ENCODE results near the gene NDRG4.
"Not testable (repeated sequence)": the region's sequence is repeated elsewhere in the genome, so short reads cannot be mapped to it uniquely, and the experiment has no call there.

Gene NDRG4

DNA sequence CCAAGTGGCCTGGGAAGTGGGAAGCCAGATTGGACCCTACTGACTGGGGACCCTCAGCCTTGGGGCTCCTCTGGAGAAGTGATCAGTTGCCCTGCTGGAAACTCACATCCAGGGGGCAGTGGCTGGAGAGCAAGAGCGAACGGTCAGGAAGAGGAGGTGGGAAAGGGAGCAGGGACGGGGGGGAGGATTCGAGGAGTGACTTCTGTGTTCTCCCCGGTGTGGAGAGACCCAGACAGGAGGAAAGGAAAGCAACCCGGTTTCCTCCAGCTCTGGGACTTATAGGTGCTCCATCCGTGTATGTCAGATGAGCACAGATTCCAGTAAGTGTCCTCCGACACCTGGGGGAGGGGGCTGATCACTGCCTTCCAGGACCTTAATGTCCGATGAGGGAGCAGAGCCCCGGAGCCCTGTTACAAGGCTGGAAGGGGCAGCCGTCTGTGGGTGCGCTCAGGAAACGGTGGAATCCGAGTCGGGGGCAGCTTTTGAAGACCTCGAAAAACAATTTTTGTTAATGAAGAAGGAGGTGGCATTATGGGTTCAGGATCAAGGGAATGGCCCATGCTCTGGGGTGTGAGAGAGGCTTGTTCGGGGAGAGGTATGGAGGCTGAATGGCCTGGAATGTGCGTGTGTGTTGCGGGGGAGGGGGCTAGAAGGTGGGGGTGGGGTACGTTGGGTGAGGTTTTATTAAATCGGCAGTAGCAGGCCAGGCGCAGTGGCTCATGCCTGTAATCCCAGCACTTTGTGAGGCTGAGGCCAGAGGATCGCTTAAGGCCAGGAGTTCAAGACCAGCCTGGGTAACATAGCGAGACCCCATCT, 34.8 kb upstream of the NDRG4 start:
- no peak for DNase-seq (ENCODE audit: low read depth in 3 of 3, low spot score in 1 of 3)

DNA sequence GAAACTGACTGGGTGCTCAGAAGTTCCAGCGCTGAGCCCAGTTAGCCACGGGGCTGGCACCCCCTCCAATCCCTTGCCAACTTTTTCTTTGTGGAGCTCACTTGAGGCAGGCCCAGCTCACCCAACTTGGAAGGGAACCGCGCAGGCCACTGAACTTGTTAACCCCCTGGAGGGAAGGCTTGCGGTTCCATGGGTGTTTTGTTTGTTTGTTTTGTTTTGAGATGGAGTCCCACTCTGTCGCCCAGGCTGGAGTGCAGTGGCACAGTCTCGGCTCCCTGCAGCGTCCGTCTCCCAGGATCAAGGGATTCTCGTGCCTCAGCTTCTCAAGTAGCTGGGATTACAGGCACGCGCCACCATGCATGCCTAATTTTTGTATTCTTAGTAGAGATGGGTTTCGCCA, 34.1 kb upstream of the NDRG4 start:
- no peak for DNase-seq (ENCODE audit: low read depth in 3 of 3, low spot score in 1 of 3)

DNA sequence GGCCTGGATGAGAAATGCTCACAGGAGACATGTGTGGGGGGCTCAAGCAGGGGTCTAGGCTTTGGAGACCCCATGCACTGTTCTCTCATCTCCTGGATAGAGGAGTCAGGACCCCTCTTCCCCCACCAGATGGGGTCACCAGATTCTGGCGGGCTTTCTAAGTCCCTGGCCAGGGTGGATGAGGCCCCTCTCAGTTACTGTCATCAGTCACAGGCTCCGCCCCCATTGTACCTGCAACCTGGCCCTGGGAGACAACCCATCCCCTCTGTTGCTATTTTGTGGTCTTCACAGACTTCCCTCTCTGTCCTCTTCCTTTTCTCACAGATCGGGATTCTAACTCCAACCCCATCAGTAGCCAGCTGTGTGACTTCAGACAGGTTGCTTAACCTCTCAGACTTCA, 33.5 kb upstream of the NDRG4 start:
- no peak for DNase-seq (ENCODE audit: low read depth in 3 of 3, low spot score in 1 of 3)

DNA sequence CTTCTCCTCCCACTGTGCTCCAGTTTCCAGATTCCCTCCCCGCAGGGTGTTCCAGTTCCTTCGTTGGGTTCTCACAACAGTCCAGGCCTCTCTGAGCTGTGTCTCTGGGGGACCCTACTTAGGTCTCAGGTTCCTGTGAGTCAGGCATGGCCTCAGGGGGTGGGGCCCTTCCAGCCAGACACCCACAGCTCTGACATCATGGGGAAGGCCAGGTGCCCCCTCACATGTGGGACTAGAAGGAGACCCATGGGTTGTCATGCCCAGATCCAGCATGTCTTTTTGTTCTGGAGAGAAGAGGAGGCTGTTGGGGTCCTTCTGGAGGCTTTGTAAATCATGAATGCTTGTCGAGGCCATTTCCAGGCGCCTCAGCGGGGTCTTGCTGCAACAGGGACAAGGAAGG, 32.0 kb upstream of the NDRG4 start:
- DNase-seq (ENCODE audit: low read depth in 3 of 3, low spot score in 1 of 3), result no peak

DNA sequence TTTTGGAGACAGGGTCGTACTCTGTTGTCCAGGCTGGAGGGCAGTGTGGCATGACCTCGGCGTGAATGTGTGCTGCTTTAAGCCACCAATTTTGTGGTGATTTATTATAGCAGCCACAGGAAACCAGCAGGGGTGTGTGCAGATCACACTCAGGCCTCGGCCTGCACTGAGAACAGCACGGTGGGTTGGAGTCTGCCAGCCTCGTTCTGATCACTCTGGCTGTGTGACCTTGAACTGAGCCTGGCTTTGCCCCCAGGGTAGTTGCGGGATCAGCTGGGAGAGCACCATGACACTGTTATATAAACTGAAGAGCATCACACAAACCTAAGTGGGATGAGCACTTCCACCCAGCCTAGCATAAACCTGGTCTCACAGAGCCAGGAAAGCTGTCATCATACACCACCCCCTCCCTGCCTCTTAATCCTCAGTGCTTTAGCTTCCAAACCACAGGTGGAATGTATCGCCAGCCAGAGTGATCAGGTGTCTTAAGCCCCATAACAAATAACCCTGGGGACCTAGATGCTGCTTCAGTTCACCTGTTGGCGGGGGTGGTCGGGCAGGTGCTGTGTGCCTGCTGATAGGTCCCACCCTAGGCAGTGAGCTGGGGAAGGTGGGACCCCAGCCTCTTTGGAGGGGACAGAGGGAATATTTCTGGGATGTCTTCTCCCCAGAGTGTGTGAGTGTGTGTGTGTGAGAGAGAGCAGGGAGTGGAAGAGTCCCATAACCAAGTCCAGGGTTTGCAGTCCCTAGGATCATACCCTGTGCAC, 28.6 kb upstream of the NDRG4 start:
- DNase-seq (ENCODE audit: low read depth in 3 of 3, low spot score in 1 of 3), result no peak

DNA sequence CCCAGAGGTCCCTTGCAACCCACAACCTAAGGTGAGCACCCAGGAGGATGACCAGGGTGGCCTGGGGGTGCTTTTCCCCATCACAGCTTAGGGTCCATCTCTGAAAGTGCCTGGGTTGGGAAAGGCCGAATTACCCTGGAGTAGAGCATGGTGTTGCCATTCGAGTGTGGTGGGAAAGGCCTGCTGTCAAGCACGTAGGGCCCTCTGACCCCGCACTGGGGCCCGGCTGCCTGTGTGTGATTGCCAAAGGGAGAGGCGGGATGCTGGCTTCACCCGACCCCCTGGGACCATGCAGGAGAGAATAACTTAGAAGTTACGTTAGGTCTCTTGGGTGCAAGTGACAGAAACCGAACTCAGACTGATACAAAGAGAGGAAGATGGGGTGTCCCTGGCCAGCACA, 27.7 kb upstream of the NDRG4 start:
- no peak for DNase-seq (ENCODE audit: low read depth in 3 of 3, low spot score in 1 of 3)

DNA sequence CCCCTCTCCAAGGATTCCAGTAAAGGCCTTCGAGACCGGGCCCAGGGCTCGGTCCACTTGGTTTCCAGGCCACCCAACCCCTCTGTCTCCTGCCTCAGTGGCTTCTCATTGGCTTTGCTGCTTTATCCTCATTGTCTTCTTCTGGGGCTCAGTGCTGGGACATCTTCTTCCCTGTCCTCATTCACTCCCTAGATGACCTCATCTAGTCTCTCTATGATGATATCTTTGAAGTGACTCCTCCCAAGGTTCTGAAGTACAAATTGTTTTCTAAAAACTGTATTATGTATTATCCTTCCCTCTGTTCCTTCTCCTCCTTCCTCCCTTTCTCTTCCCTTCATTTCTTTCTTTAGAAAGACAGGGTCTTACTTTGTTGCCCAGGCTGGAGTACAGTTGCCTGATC, 27.1 kb upstream of the NDRG4 start:
- no peak for DNase-seq (ENCODE audit: low read depth in 3 of 3, low spot score in 1 of 3)

DNA sequence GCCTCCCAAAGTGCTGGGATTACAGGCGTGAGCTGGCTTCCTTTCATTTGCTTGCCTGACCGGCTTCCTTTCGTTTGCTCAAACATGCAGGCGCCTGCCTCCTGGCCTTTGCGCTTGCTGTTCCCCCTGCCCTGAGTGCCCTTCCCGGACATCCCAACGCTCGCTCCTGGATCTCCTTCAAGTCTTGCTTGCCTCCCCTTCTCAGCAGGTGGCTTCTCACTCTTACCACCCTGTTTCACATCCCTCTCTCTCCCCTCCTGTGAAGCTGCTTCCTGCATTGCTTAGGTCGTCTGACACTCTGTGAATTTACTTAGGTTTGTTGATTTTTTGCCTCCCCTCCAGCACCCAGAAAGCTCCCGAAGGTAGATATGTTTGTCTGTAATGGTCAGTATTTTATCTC, 25.6 kb upstream of the NDRG4 start:
- no peak for DNase-seq (ENCODE audit: low read depth in 3 of 3, low spot score in 1 of 3)

DNA sequence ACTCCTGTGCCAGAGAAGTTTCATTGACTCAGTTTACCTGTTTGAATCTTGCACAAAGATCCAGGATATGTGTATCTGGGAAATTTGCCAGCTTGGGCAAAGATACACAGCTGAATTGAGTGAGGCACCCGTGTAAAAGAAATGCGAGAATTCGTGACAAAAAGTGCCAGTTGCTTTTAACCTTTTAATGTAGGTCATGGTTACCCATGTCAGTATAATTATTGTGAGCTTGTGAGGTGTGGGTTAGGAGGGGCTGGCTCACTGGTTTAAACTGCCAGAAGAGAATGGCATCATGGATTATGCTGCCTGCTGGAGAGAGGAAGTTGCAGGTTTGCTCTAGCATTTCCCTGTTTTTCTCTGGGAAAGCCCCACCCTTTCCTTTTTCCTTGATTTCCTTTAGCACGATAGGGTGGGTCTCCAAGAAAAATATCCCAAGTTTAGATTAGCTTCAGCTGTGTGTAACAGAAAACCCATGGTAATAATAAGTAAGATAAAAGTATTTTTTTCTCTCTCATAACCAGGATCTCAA, 24.8 kb upstream of the NDRG4 start:
- DNase-seq (ENCODE audit: low read depth in 3 of 3, low spot score in 1 of 3), result no peak

DNA sequence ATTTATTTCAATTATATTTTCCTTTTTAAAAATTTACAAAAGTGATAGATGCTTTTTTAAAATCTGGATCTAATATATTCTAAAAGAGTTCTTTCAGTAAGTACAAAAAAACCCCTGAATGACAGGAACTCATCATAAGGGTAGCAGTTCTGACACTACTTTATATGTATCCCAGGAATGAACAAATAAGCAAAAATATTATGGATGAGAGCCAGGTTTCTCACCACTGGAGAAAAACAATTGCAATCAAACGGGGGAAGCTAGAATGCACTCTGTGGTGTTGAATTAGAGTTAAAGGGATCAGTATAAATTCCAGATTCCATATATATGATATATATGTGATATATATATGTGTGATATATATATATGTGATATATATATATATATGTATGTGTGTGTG, 23.2 kb upstream of the NDRG4 start:
- no peak for DNase-seq (ENCODE audit: low read depth in 3 of 3, low spot score in 1 of 3)

DNA sequence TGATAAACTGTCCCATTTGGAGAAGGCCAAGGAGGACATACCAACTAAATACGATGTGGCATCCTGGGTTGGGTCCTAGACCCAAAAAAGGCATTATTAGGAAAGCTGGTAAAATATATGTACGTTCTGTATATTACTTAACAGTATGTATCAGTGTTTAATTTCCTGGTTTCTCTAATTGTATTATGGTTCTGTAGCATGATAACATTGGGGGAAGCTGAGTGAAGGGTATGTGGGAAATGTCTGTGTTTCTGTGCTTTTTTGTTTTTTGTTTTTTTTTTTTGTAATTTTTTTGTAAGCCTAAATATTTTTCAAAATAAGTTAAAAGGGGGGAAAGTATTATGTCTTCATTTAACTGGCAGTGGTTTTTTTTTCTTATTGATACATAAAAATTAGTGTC, 21.5 kb upstream of the NDRG4 start:
- no peak for DNase-seq (ENCODE audit: low read depth in 3 of 3, low spot score in 1 of 3)

DNA sequence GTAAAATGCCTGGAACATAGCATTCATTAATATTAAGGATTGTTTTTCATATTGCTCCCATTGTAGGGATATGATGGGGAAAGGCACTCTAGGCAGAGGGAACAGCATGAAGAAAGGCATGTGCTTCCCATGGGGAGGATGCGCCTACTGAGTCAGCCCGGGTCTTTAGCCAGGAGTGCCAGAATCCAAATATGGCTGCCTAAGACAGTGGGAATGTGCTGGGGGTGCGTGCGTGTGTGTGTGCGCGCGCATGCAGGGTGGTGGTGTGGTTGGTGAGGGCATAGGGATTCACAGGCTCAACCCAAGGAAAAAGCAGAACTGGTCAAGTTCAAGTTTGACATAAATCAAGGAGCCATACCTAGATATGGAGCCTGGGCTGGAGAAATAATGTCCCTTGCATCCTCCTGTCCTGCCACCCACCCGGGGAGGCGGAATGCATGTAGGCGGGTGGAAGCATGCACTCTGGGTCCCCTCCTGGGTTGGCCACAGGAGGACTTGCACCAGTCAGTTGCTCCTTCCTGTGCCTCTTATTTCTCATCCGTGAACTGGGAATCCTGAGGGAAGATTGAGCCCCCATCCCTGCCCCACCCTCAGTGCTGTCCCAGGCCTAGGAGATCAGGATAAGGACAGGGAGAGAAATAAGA, 18.6 kb upstream of the NDRG4 start:
- DNase-seq (ENCODE audit: low read depth in 3 of 3, low spot score in 1 of 3), result no peak

DNA sequence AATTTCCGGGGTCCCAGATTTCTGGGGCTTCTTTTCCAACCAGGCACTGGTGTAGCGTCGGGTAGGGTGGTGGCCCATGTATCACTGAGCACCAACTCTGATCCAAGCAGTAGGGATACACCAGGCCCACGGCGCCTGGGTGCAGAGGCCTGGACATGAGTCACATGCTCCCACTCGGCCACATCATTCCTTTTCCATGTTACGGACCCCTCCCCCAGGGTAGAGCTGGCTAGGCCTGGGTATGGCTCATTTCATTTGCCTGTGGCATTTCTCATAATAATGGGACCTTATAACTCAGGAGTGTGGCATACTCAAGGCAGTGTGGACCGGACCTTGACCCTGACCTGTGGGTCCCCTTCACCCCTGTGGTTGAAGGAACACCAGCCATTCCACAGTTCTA, 18.0 kb upstream of the NDRG4 start:
- no peak for DNase-seq (ENCODE audit: low read depth in 3 of 3, low spot score in 1 of 3)

DNA sequence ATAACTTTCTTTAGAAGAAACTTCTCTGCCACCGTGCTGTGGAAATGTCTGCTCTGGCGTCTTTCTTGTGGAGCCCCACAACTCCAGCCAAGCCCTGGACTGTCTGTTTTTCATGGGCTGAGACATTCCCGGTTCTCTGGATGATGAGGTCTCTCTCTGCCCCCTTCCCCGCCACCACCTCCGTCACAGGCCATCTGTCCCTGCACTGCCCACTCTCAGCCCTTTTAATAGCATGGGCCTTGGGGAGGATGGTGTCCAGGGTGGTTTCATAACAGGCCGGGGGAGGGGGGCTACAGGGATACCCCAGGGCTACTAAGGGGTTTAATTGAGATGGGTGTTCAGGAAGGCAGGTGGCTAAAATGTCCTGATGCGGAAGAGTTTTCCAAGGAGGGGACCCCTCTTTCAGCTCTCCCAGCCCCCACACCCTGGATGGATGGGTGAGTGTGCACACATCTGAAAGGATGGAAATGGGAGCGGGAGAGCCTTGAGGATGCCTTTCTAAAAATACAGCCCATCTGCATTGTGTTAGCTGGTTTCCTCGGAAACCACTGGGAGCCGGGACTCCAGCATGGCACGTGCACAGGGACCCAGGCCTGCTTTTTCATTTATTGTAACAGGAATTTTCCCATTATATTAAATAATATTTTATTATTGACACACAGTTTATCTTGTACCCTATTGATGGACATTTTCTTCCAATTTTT, 14.6 kb upstream of the NDRG4 start:
- DNase-seq (ENCODE audit: low read depth in 3 of 3, low spot score in 1 of 3), result no peak

DNA sequence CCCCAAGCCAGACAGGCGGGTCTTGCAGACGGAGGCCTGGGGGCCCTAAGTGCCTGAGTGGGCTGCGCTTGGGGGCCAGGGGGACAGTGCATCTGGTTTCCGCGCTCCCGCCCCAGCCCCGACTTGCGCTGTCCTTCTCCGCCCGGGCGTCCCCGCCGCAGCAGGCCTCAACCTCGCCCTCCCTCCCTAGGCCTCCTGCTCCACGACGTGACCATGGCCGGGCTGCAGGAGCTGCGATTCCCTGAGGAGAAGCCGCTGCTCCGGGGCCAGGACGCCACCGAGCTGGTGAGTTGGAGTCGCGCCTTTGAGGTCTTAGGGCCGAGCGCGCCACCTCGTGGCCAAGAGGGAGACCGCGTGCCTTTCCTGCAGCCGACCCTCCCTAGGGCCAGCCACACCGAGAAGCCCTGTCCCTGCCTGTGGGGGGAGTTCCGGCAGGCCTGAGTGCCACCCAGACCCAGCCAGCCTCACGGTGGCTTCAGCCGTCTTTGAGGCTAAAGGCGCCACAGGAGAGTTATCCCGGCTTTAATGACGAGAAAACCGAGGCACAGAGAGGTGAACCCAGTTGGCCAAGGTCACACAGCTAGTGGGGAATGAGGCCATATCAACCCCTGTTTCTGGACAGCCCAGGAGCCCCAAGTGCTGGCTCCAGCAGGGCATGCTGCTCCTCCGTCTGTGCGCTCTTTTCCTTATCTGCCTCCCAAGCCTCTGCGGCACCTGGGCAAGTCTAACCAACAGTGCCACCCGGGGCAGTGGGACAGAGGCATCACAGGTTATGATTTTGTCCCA, 12.2 kb upstream of the NDRG4 start:
- DNase-seq (ENCODE audit: low read depth in 3 of 3, low spot score in 1 of 3), result peak in 2 of 3 donors; percentile 46 to 66

DNA sequence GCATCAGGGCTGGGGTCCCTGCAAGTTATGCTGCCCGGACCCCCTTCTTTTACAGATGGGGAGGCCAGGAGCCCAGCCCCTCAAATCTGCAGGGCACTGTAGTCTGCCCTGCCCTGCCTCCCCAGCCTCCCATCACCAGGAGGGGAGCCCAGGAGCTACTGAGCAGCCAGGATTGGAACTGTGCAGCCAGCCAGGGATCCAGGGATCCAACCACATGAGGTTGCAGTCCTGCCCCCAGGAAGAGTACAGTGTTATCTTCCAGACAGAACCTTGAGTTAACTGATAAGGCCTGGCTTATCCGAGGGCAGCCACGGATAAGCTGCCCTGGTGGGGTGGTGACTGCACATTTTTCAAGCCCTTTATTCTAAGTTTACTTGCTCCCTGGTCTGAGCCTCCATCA, 11.4 kb upstream of the NDRG4 start:
- no peak for DNase-seq (ENCODE audit: low read depth in 3 of 3, low spot score in 1 of 3)

DNA sequence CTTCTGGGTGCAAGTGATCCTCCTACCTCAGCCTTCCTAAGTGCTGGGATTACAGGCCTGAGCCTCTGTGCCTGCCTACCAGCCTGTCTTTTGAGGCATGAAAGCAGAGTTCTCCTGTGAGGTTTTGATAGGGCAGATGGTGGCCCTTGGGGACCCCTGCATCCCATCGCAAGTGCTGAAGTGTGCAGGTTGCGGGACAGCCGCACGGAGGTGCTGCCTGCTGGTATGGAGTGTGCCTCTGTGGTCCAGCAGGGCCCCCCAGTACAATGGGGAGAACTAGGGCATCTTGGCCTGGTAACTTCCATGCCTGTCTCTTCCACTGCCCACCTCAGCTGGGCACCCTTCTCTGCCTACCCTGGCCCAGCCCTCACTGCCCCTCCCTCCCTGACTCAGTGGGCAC, 9.9 kb upstream of the NDRG4 start:
- no peak for DNase-seq (ENCODE audit: low read depth in 3 of 3, low spot score in 1 of 3)

DNA sequence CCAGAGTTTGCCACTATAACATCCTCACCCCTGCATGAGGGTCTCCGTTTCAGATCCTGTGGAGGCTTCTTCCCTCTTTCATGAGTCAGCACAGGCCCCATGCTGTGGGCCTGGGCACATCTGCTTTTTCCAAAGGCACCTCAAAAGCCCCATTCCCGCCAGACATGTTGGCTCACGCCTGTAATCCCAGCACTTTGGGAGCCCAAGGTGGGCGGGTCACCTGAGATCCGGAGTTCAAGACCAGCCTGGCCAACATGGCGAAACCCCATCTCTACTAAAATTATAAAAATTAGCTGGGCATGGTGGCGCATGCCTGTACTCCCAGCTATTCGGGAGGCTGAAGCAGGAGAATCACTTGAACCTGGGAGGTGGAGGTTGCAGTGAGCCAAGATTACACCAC, 9.4 kb upstream of the NDRG4 start:
- not testable (repeated sequence) for DNase-seq (ENCODE audit: low read depth in 3 of 3, low spot score in 1 of 3)

DNA sequence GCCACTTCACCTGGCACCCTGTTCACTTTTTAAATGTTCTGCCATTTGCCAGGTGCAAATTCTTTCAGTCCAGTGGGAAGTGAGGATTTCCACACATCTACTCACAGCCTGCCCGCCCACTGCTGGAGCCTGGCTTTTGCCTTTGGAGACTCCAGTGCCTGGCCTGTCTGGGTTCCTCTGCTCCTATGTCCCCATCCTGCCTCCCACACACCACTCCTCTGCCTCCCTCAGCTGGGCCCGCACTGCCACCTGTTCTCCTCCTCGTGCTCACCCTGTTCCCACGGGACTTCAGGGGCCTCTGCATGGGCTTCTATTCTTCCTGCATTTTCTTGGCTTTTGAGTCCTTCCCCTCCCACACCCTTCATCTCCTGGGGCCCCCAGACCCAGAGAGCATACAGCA, 7.9 kb upstream of the NDRG4 start:
- no peak for DNase-seq (ENCODE audit: low read depth in 3 of 3, low spot score in 1 of 3)

DNA sequence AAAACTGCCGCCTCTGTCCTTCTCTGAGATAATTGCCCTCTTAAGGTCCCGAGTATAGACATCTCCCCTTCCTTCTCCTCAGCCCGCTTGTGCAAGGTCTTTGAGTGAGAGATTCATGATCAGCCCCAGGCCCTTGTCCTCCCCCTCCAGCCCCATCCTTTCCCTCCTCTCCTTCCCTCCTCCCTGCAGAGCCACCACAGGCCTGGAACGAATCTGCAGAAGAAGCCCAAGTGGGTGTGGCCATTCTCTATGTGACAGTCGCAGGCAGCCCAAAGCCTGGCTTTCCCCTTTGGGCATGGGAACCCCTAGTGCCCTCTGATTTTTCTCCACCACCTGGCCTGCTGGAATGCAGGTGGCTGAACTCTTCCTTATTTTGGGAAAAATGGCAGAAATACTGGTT, 7.2 kb upstream of the NDRG4 start:
- DNase-seq (ENCODE audit: low read depth in 3 of 3, low spot score in 1 of 3), result no peak

Measured in stimulated activated CD4-positive, alpha-beta T cell treated with anti-CD3 and anti-CD28 coated beads, TNF-alpha, amount 100 ng/mL, for 1 hour (primary cell).